B cell (primary cell): ENCODE measurements around the gene FGFR2. TPM values are rescaled to one million over a fixed set of nuclear protein-coding genes. Genes with fewer than 3 reads are reported as not detected.

Experiments
- ATAC-seq: fragments of 200-7000 bp; cut with Tn5 transposase; one replicate; pipeline ENCODE4 v1.10.0; 2021; ENCODE audit warnings: low read depth, mild to moderate bottlenecking, moderate number of reproducible peaks, moderate library complexity
- CTCF ChIA-PET: fragments of 350-600 bp; sonication (Branson Sonifier 250); formaldehyde crosslinking; loops from one replicate; lab custom pipeline; 2021; ENCODE audit warnings: antibody characterized with exemption, inconsistent platforms; lab: Charles Lee
- POLR2A ChIA-PET: fragments of 350-600 bp; sonication (Branson Sonifier 250); formaldehyde crosslinking; loops from one replicate; lab custom pipeline; 2021; ENCODE audit warnings: antibody characterized with exemption; lab: Charles Lee
- DNase-seq: peaks from one replicate; pipeline ENCODE4 v3.0.0; 2013
- H2AFZ ChIP-seq: 2 replicates; pipeline ENCODE4 v1.6.1; 2012; ENCODE audit warnings: mild to moderate bottlenecking, low read depth, low read length; ENCODE audit not compliant: insufficient read depth, poor library complexity, severe bottlenecking
- H3K27ac ChIP-seq, 2 donors: 1 replicate in 1 of 2; 2 replicates in 1 of 2; pipeline ENCODE4 v1.5.1; 2012 to 2013; ENCODE audit warnings: low read length in 2 of 2, mild to moderate bottlenecking in 2 of 2, moderate library complexity in 1 of 2
- H3K27me3 ChIP-seq, 4 experiments: fragments of 200-600 bp in 1 of 4; sonication (generic) in 1 of 4; replicated peaks in 1 of 4; 1 replicate in 2 of 4; 2 replicates in 2 of 4; pipeline versions ENCODE4 v1.6.1 to v1.7.0; 2013 to 2016; ENCODE audit warnings: low read length in 3 of 4, mild to moderate bottlenecking in 2 of 4, mixed read lengths in 1 of 4, moderate library complexity in 1 of 4; ENCODE audit not compliant: insufficient read depth in 4 of 4, control insufficient read depth in 3 of 4; ENCODE audit errors: control extremely low read depth in 1 of 4
- H3K36me3 ChIP-seq, 2 experiments: replicated peaks in 1 of 2; 1 replicate in 1 of 2; 2 replicates in 1 of 2; pipeline versions ENCODE4 v1.6.1 to v1.7.1; 2013; ENCODE audit warnings: low read length in 1 of 2; ENCODE audit not compliant: insufficient read depth in 2 of 2, control insufficient read depth in 1 of 2; ENCODE audit errors: control extremely low read depth in 1 of 2, extremely low read depth in 1 of 2
- H3K4me1 ChIP-seq, 2 donors: fragments of 200-600 bp in 1 of 2; sonication (generic) in 1 of 2; 1 replicate in 1 of 2; 2 replicates in 1 of 2; pipeline versions ENCODE4 v1.5.1 to v1.6.1; 2013 to 2017; ENCODE audit warnings: low read length in 2 of 2; ENCODE audit not compliant: control insufficient read depth in 2 of 2, insufficient read depth in 2 of 2
- H3K4me2 ChIP-seq: replicated peaks from 2 replicates; pipeline ENCODE3; 2012; ENCODE audit warnings: mild to moderate bottlenecking, low read depth, low read length; ENCODE audit not compliant: poor library complexity, severe bottlenecking
- H3K4me3 ChIP-seq, 5 experiments: fragments of 200-600 bp in 1 of 5; sonication (generic) in 1 of 5; 1 replicate in 3 of 5; 2 replicates in 2 of 5; pipeline versions ENCODE4 v1.5.1 to v1.7.0; 2011 to 2016; ENCODE audit warnings: low read length in 4 of 5, mild to moderate bottlenecking in 4 of 5, low read depth in 2 of 5, control low read depth in 1 of 5, moderate library complexity in 1 of 5; ENCODE audit not compliant: insufficient read depth in 1 of 5; ENCODE audit errors: control extremely low read depth in 1 of 5, extremely low read depth in 1 of 5
- H3K79me2 ChIP-seq: fragments of 200-600 bp; sonication (generic); one replicate; pipeline ENCODE4 v1.6.0; 2016; ENCODE audit warnings: low read length; ENCODE audit not compliant: control insufficient read depth, insufficient read depth
- H3K9ac ChIP-seq: fragments of 200-600 bp; sonication (generic); 2 replicates; pipeline ENCODE4 v1.6.1; 2017; ENCODE audit warnings: mild to moderate bottlenecking, low read length, moderate library complexity
- H3K9me3 ChIP-seq, 3 donors: one replicate each; pipeline versions ENCODE4 v1.6.1 to v1.7.1; 2013; ENCODE audit warnings: low read length in 2 of 3; ENCODE audit not compliant: control insufficient read depth in 2 of 3, insufficient read depth in 1 of 3; ENCODE audit errors: control extremely low read depth in 1 of 3
- H4K20me1 ChIP-seq: 2 replicates; pipeline ENCODE4 v1.6.0; 2012; ENCODE audit warnings: mild to moderate bottlenecking, low read length; ENCODE audit not compliant: insufficient read depth, control insufficient read depth, poor library complexity, severe bottlenecking
- H3K27ac Mint-ChIP-seq: one replicate; pipeline ENCODE4 v1.8.0; 2021; ENCODE audit warnings: mixed read lengths
- H3K27me3 Mint-ChIP-seq: one replicate; pipeline ENCODE4 v1.8.0; 2021; ENCODE audit warnings: mixed read lengths
- H3K4me1 Mint-ChIP-seq: one replicate; pipeline ENCODE4 v1.8.0; 2021; ENCODE audit warnings: mixed read lengths
- H3K4me3 Mint-ChIP-seq: one replicate; pipeline ENCODE4 v1.8.0; 2021; ENCODE audit warnings: mixed read lengths
- H3K9me3 Mint-ChIP-seq: one replicate; pipeline ENCODE4 v1.8.0; 2022; ENCODE audit warnings: mixed read lengths; ENCODE audit not compliant: insufficient read depth
- EZH2 ChIP-seq: IDR thresholded peaks from 2 replicates; pipeline ENCODE4 v1.6.1; 2012; ENCODE audit warnings: borderline replicate concordance, low read depth, mild to moderate bottlenecking, moderate library complexity, low read length; ENCODE audit not compliant: insufficient read depth, poor library complexity, severe bottlenecking
- WGBS: methylation state at CpG from one replicate; pipeline ENCODE4 v1.1.5; 2013; ENCODE audit warnings: missing lambda C conversion rate; ENCODE audit not compliant: insufficient coverage; 5-methylcytosine and 5-hydroxymethylcytosine counted together
- intact Hi-C: fragments of 100-400 bp; cut with micrococcal nuclease; formaldehyde crosslinking; loops from one replicate; pipeline ENCODE4 v1.10.0; 2022
- polyA plus RNA-seq: library from polyadenylated mRNA; depleted of rRNA; stranded (reverse); fragments of >200 nt; gene quantifications from 2 replicates; pipeline ENCODE4 v1.2.3, GENCODE V29; 2012
- total RNA-seq, 2 donors: library from RNA; stranded (reverse); fragments of 120-200 nt in 1 of 2; gene quantifications; 1 replicate in 1 of 2; 2 replicates in 1 of 2; pipeline versions ENCODE4 v1.2.3 to v1.2.4, GENCODE V29; 2013 to 2022
- TF ChIP-seq, protein P1 (sequence below): fragments of 200-600 bp; IDR thresholded peaks from one replicate; pipeline ENCODE4 v1.8.0; 2022; ENCODE audit warnings: antibody characterized with exemption, mild to moderate bottlenecking

Gene FGFR2
- total and polyA plus RNA-seq, 2 donors (not counting 1 experiment from before 2014, with no cell fraction given) = not detected

DNA sequence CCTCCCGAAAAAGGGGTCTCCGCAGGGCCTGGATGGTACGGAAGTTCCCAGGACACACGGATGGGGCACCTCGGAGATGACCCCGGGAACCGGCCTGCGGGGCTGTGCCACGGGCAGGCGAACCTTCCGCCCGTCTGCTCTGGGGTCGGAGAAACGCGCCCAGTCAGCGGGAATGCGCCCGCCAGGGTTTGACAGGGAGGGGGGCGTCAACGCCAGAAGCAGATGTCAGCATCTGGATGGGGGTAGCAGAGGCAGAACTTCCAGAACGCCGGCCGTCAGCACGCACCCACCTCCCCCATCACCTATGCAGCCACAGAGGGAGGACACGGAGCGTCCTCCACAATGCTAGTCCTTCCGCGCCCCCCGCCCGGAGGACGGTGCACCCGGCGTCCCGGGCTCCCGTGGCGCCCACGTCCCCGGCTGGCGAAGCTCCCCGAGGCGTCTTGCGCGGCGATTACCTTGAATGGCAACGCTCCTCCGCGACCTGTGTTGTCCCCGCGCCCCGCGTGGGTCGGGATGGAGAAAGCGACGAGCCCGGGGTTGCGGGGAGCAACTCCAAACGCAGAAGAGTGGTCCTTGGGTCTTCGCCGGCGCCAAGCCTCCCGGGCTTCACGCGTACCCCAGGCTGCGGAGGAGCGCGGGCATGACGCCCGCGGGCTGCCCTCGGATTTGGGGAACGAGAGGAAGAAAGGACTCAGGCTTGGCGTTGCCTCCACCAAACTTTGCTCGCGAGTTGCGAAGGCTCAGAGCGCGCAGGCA is 561 bp downstream of the FGFR2 start:
- H3K27ac Mint-ChIP-seq = no peak overlapping the region
- no peak for TF ChIP-seq EZH2
- TF ChIP-seq, protein P1, sequence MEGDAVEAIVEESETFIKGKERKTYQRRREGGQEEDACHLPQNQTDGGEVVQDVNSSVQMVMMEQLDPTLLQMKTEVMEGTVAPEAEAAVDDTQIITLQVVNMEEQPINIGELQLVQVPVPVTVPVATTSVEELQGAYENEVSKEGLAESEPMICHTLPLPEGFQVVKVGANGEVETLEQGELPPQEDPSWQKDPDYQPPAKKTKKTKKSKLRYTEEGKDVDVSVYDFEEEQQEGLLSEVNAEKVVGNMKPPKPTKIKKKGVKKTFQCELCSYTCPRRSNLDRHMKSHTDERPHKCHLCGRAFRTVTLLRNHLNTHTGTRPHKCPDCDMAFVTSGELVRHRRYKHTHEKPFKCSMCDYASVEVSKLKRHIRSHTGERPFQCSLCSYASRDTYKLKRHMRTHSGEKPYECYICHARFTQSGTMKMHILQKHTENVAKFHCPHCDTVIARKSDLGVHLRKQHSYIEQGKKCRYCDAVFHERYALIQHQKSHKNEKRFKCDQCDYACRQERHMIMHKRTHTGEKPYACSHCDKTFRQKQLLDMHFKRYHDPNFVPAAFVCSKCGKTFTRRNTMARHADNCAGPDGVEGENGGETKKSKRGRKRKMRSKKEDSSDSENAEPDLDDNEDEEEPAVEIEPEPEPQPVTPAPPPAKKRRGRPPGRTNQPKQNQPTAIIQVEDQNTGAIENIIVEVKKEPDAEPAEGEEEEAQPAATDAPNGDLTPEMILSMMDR = no peak
- H3K27me3 Mint-ChIP-seq = peaks cover 36% of the 10 kb centered on the region
- H3K4me3 Mint-ChIP-seq = no peak overlapping the region
- ChIA-PET CTCF (interaction anchor here (0.6 kb wide), 1 partner anchor 44 kb away, joined by 3 read pairs; no protein-coding TSS in a partner anchor), POLR2A (no interaction called here)
- Histone ChIP-seq H3K36me3 (no peaks in the 10 kb centered on the region), H3K4me2 (no peak overlapping the region), H4K20me1 (no peaks in the 10 kb centered on the region), H3K27ac (no peak overlapping the region), H3K9ac (no peak overlapping the region), H3K4me3 (no peak overlapping the region), H2AFZ (no peak overlapping the region), H3K79me2 (no peaks in the 10 kb centered on the region), H3K4me1 (peaks cover 0 to 6% of the 10 kb centered on the region in 2 donors), H3K27me3 (peaks cover 0 to 33% (median 10%) of the 10 kb centered on the region in 4 experiments), H3K9me3 (no peaks in the 10 kb centered on the region)
- intact Hi-C loops = no loop called here
- 6% methylated on average over 77 of the region's 77 CpGs for WGBS
- H3K9me3 Mint-ChIP-seq = no peaks in the 10 kb centered on the region
- H3K4me1 Mint-ChIP-seq = peaks cover 5% of the 10 kb centered on the region
- no peak for DNase-seq
- no peak for ATAC-seq
